Mucosa of gallbladder (tissue), 1 donor: Measurements from ENCODE around the gene CDCA4. TPM values are rescaled to one million over a fixed set of nuclear protein-coding genes. Genes with fewer than 3 reads are reported as not detected.
"Not testable (repeated sequence)": the region's sequence is repeated elsewhere in the genome, so short reads cannot be mapped to it uniquely, and the experiment has no call there.

ENCODE experiments used
- DNase-seq: peaks from one replicate; pipeline ENCODE4 v3.0.0-alpha.2; 2020; ENCODE audit warnings: low spot score
- total RNA-seq: library from RNA; stranded (reverse); gene quantifications from one replicate; pipeline ENCODE4 v1.2.1, GENCODE V29; 2021
- donor health status: DM: no; HTN: no; CAD: no.

CDCA4 gene
- total RNA-seq, 1 donor from 2014 or later, result 5.4 TPM

- DNase-seq, result not testable (repeated sequence)
These were observed 12.6 kb upstream of the CDCA4 start for GRCh38 chr14:105033412-105033900.

DNA sequence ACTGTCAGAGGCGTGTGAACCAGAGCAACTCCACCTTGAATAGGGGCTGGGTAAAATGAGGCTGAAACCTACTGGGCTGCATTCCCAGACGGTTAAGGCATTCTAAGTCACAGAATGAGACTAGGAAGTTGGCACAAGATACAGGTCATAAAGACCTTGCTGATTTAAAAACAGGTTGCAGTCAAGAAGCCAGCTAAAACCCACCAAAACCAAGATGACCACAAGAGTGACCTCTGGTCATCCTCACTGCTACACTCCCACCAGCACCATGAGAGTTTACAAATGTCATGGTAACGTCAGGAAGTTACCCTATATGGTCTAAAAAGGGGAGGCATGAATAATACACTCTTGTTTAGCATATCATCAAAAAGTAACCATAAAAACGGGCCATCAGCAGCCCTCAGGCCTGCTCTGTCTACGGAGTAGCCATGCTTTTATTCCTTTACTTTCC is 11.6 kb upstream of the CDCA4 start:
- DNase-seq, result not testable (repeated sequence)

- no peak for DNase-seq
These were observed 10.0 kb upstream of the CDCA4 start for GRCh38 chr14:105030836-105031396.

DNA sequence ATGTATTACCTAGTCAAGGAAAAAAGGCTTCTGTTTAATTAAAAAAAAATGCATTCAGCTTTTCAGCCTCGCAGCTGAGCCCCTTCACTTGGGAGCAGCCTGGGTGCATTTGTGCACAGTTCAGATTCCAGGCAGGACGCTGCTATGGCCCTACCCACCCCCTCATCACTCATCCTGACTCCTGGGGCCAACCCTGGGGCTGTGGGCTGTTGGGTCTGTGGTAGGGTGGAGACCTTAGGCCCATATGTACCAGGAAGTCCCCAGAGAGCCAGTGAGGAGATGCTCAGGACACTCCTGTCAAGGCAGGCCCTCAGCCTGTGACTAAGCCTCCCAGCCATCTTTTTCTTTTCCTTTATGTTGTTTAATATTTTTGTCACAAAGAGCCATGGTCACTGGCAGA is 9.3 kb upstream of the CDCA4 start:
- DNase-seq, result no peak

GRCh38 chr14:105029402-105029801 is 8.5 kb upstream of the CDCA4 start:
- DNase-seq, result no peak

GRCh38 chr14:105028251-105028927 is 7.5 kb upstream of the CDCA4 start:
- no peak for DNase-seq

GRCh38 chr14:105027718-105028117 is 6.8 kb upstream of the CDCA4 start:
- not testable (repeated sequence) for DNase-seq

GRCh38 chr14:105026802-105027563 is 6.1 kb upstream of the CDCA4 start:
- DNase-seq, result no peak

DNA sequence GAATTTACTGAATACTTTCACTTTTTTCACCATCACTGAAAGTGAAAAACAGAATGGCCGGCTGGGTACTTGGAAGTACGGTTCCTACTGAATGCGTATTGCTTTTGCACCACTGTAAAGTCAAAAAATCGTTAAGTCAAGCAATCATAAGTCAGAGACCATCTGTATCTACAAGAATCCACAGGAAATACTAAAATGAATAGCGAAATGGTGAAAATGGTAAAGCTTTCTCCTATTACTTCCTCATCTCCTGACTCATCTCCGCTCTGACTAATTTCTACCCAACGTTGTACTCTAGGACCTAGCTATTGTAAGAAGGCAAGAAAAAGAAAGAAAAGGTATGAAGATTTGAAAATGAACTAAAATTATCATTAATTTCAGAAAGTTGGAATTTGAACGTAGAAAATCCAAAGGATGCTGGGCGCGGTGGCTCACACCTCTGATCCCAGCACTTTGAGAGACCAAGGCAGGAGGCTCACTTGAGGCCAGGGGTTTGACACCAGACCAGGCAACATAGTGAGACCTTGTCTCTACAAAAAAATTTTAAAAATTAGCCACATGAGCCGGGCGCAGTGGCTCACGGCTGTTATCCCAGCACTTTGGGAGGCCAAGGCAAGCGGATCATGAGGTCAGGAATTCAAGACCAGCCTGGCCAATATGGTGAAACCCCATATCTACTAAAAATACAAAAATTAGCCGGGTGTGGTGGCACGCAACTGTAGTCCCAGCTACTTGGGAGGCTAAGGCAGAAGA is 5.3 kb upstream of the CDCA4 start:
- DNase-seq, result no peak

DNA sequence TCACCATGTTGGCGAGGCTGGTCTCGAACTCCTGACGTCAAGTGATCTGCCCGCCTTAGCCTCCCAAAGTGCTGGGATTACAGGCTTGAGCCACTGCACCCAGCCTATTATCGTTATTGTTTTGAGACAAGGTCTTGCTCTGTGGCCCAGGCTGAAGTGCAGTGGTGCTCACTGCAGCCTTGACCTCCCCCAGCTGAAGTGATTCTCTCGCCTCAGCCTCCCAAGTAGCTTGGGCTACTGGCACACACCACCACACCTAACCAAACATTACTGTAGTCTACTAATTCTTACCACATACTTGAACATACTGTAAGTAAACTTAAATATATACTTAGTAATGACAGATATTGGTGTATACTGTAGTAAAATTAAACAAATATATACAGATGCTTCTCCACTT is 4.5 kb upstream of the CDCA4 start:
- DNase-seq, result no peak

GRCh38 chr14:105023791-105024480 is 3.1 kb upstream of the CDCA4 start:
- DNase-seq, result no peak

GRCh38 chr14:105023144-105023543 is 2.3 kb upstream of the CDCA4 start:
- no peak for DNase-seq

GRCh38 chr14:105022276-105022670 is 1.4 kb upstream of the CDCA4 start:
- DNase-seq, result no peak

DNA sequence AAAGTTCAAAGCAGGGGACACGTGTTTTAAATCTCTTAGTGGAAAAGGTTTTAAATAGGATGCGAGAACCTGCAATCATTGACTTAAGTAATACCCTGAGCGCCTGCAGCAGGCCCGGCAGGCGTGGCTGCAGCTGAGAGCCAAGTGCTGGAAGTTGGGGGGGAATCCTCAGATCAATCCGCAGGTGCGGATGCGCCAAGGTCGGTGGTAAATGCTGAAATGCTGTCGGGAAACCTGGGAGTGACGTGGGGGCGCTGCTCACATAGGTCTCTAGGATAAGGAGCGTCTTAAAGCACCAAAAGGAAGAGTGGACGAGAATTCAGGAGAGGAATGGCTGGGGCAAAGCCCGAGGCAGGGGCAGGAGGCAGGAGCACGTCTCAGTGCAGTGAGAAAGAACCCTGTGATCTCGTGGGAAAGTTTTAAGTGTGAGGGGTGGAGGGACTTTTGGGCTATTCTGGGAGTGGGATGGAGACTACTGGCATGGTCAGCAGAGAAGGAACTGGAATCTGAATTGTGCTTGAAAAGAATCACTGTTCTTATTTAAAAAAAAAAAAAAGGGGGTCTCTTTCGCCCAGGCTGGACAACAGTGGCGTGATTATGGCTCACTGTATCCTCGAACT is 883 bp upstream of the CDCA4 start:
- peak; percentile 36 for DNase-seq

GRCh38 chr14:105019861-105020814 is 745 bp downstream of the CDCA4 start:
- no peak for DNase-seq

DNA sequence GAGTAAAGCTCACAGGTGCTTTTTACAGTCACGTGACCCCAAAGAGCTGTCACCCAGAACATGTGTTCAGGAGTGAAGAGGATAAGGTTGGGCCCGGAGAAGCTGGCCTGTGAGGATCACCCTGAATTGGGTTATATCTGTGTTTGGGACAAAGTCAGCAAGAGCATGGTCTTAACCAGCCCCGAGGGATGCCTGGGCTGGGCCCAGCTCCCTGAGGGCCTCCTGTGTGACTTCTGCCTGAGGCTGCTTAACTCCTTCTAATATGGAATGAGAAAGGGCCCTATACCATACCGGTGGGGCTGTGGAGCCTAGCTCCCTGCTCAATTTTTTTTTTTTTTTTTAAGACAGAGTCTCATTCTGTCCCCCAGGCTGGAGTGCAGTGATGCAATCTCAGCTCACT is 2.5 kb downstream of the CDCA4 start:
- no peak for DNase-seq

GRCh38 chr14:105015905-105016304 is 5.0 kb downstream of the CDCA4 start:
- DNase-seq, result no peak

GRCh38 chr14:105015242-105015641 is 5.6 kb downstream of the CDCA4 start:
- DNase-seq, result no peak

DNA sequence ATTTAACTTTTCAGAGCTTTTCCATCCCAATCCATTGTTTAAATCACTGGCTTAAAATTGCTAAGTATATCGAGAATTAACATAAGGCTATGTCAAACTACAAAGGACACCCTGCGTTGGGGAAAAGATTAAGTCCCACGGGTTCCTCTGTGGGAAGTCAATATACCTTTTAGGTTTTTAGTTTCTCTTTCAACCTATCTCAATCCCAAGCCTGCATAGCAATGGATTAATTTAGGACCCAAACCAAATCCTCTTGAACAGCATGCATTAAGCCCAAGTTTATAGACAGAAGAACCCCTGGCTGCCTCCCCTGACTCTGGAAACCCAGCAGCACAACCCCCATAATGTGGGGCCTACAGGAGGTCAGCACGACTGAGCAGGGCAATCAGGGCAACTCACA is 6.3 kb downstream of the CDCA4 start:
- no peak for DNase-seq

DNA sequence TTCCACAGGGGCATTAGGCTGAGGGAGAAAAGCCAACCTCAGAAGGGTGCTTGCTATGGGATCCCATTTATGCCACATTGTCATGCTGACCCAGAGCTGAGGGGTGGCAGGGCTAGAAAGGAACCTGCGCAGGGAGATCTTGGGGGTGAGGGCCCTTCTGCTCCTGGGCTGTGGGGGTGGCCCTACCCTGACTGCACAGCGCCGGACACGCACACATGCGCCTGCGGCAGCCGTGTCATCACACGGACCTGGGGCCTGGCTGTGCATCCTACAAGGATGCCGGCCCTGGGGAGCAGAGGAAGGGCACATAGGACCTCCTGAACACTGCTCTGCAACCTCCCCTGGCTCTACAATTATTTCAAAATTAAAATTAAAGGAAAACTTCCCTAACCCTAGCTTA is 6.9 kb downstream of the CDCA4 start:
- DNase-seq, result no peak
